GM23338 (cell line): ENCODE results near the gene EFCAB12. TPM values are rescaled to one million over a fixed set of nuclear protein-coding genes. Genes with fewer than 3 reads are reported as not detected.

Source experiments
- ATAC-seq: fragments of 200-7000 bp; cut with Tn5 transposase; 3 replicates; pipeline ENCODE4 v1.9.1; 2020
- DNase-seq: peaks from one replicate; pipeline ENCODE4 v3.0.0-alpha.2; 2015; ENCODE audit warnings: low spot score
- H2AFZ ChIP-seq: fragments of 200-600 bp; sonication (generic); 2 replicates; pipeline ENCODE4 v1.8.0; 2016; ENCODE audit warnings: antibody characterized with exemption, mild to moderate bottlenecking, moderate library complexity
- H3F3A ChIP-seq: fragments of 200-600 bp; sonication (generic); replicated peaks from 2 replicates; pipeline ENCODE4 v1.8.0; 2017; ENCODE audit warnings: antibody characterized with exemption, mixed run types, low read depth
- H3K27ac ChIP-seq: fragments of 200-600 bp; sonication (generic); 2 replicates; pipeline ENCODE4 v1.6.1; 2016; ENCODE audit warnings: low read depth
- H3K27me3 ChIP-seq: fragments of 200-600 bp; sonication (generic); 2 replicates; pipeline ENCODE4 v1.8.0; 2016; ENCODE audit warnings: mild to moderate bottlenecking, mixed run types, moderate library complexity; ENCODE audit not compliant: insufficient read depth
- H3K36me3 ChIP-seq: fragments of 200-600 bp; sonication (generic); 2 replicates; pipeline ENCODE4 v1.8.0; 2016; ENCODE audit warnings: mild to moderate bottlenecking; ENCODE audit not compliant: insufficient read depth
- H3K4me1 ChIP-seq: fragments of 200-600 bp; sonication (generic); 2 replicates; pipeline ENCODE4 v1.8.0; 2016; ENCODE audit warnings: mild to moderate bottlenecking, moderate library complexity; ENCODE audit not compliant: insufficient read depth
- H3K4me2 ChIP-seq: fragments of 200-600 bp; sonication (generic); 2 replicates; pipeline ENCODE4 v1.7.1; 2017; ENCODE audit warnings: mixed run types
- H3K4me3 ChIP-seq: fragments of 200-600 bp; sonication (generic); 2 replicates; pipeline ENCODE4 v1.6.1; 2016; ENCODE audit warnings: mixed run types
- H3K79me2 ChIP-seq: fragments of 200-600 bp; sonication (generic); replicated peaks from 2 replicates; pipeline ENCODE4 v1.8.0; 2017; ENCODE audit warnings: mild to moderate bottlenecking; ENCODE audit not compliant: insufficient read depth
- H3K9me2 ChIP-seq: fragments of 200-600 bp; sonication (generic); 2 replicates; pipeline ENCODE4 v1.8.0; 2017; ENCODE audit not compliant: insufficient read depth
- H4K20me1 ChIP-seq: fragments of 200-600 bp; sonication (generic); replicated peaks from 2 replicates; pipeline ENCODE4 v1.8.0; 2017; ENCODE audit warnings: mild to moderate bottlenecking; ENCODE audit not compliant: insufficient read depth
- H3K27ac Mint-ChIP-seq: 2 replicates; pipeline ENCODE4 v1.8.0; 2020; ENCODE audit warnings: inconsistent platforms, mild to moderate bottlenecking, moderate library complexity, mixed read lengths
- H3K27me3 Mint-ChIP-seq: 3 replicates; pipeline ENCODE4 v1.8.0; 2022; ENCODE audit warnings: low read depth, mild to moderate bottlenecking, moderate library complexity, mixed read lengths, inconsistent platforms; ENCODE audit not compliant: insufficient read depth, poor library complexity
- H3K36me3 Mint-ChIP-seq: 3 replicates; pipeline ENCODE4 v1.8.0; 2021; ENCODE audit warnings: low read depth, mild to moderate bottlenecking, inconsistent platforms, moderate library complexity, mixed read lengths
- H3K4me1 Mint-ChIP-seq: 3 replicates; pipeline ENCODE4 v1.8.0; 2020; ENCODE audit warnings: mild to moderate bottlenecking, inconsistent platforms, mixed read lengths
- H3K4me3 Mint-ChIP-seq: 3 replicates; pipeline ENCODE4 v1.8.0; 2021; ENCODE audit warnings: moderate library complexity, mild to moderate bottlenecking, inconsistent platforms, mixed read lengths
- H3K9me3 Mint-ChIP-seq: 3 replicates; pipeline ENCODE4 v1.8.0; 2020; ENCODE audit warnings: moderate library complexity, mild to moderate bottlenecking, inconsistent platforms, mixed read lengths
- CTCF ChIP-seq, 2 experiments: fragments of 200-600 bp in 1 of 2; sonication (generic) in 1 of 2; conservative IDR thresholded peaks; 2 replicates each; pipeline versions ENCODE4 v1.5.1 to v1.6.1; 2016 to 2017; ENCODE audit warnings: antibody characterized with exemption in 2 of 2, low read depth in 2 of 2, mild to moderate bottlenecking in 2 of 2, moderate library complexity in 1 of 2
- JUNB ChIP-seq: IDR thresholded peaks from one replicate; pipeline ENCODE4 v1.6.1; 2016; ENCODE audit warnings: antibody characterized with exemption; ENCODE audit not compliant: unreplicated experiment
- NANOG ChIP-seq: IDR thresholded peaks from 2 replicates; pipeline ENCODE4 v1.6.1; 2016; ENCODE audit warnings: antibody characterized with exemption, borderline replicate concordance
- ZNF331 ChIP-seq: fragments of 250-450 bp; sonication (Bioruptor Pico); IDR thresholded peaks from 2 replicates; pipeline ENCODE4 v1.5.0; 2020; ENCODE audit warnings: low read depth, mild to moderate bottlenecking, moderate library complexity
- ZNF462 ChIP-seq: fragments of 250-450 bp; sonication (Bioruptor Pico); IDR thresholded peaks from 2 replicates; pipeline ENCODE4 v1.5.0; 2020; ENCODE audit warnings: mild to moderate bottlenecking, moderate library complexity
- polyA plus RNA-seq: library from polyadenylated mRNA; unstranded; fragments of >200 nt; fragmentation: Nextera tagmentation; extraction: Ambion mirVana; gene quantifications from 2 replicates; pipeline ENCODE4 v1.2.1, GENCODE V29; 2016
- total RNA-seq: library from RNA; depleted of rRNA; stranded (reverse); fragments of >200 nt; shearing (Covaris generic); gene quantifications from 2 replicates; pipeline ENCODE4 v1.2.3, GENCODE V29; 2014

Gene EFCAB12
- total and polyA plus RNA-seq, 2 experiments from 2014 or later: 0.24 to 0.65 TPM

GRCh38 chr3:129463716-129464115 lies 35.3 kb upstream of the EFCAB12 start:
- H3K4me1 ChIP-seq: no peaks in the 10 kb centered on the region
- no peak overlapping the region for H3K4me2 ChIP-seq
- Mint-ChIP-seq H3K27me3 (no peaks in the 10 kb centered on the region), H3K4me3 (no peak overlapping the region), H3K27ac (no peak overlapping the region), H3K4me1 (no peaks in the 10 kb centered on the region), H3K9me3 (no peaks in the 10 kb centered on the region), H3K36me3 (no peaks in the 10 kb centered on the region; the same call in 2 of the 3 replicates)
- no peak for ATAC-seq
- no peaks in the 10 kb centered on the region for H3K79me2 ChIP-seq
- H3K9me2 ChIP-seq: no peaks in the 10 kb centered on the region
- no peak for DNase-seq
- H4K20me1 ChIP-seq: peaks cover 5% of the 10 kb centered on the region
- no peaks in the 10 kb centered on the region for H3F3A ChIP-seq
- H3K27ac ChIP-seq: no peak overlapping the region
- H3K4me3 ChIP-seq: no peak overlapping the region
- no peak overlapping the region for H2AFZ ChIP-seq
- peaks cover 9% of the 10 kb centered on the region for H3K36me3 ChIP-seq
- TF ChIP-seq ZNF462 (CRISPR knock-in tag) (no peak), CTCF (conservative IDR thresholded peaks at IDR 0.05; ENCODE audit: low read depth in 2 of 2) (no peak), NANOG (no peak), JUNB (no peak), ZNF331 (CRISPR knock-in tag) (no peak)
- H3K27me3 ChIP-seq: no peaks in the 10 kb centered on the region
